Glomerular endothelial cell (primary cell): ENCODE measurements around the gene WDCP. TPM values are rescaled to one million over a fixed set of nuclear protein-coding genes. Genes with fewer than 3 reads are reported as not detected.

Experiments used
- DNase-seq: peaks from one replicate; pipeline ENCODE4 v3.0.0-alpha.2; 2011; ENCODE audit warnings: low read depth, low spot score; ENCODE audit errors: extremely low read depth
- total RNA-seq: library from RNA; depleted of rRNA; stranded (reverse); fragments of >200 nt; gene quantifications from 2 replicates; pipeline ENCODE4 v1.2.3, GENCODE V29; 2015

Gene WDCP
- total RNA-seq, 1 donor from 2014 or later = 10.4 TPM

- no peak for DNase-seq
These were observed 38.4 kb downstream of the WDCP start for GRCh38 chr2:24008672-24009366.

DNA sequence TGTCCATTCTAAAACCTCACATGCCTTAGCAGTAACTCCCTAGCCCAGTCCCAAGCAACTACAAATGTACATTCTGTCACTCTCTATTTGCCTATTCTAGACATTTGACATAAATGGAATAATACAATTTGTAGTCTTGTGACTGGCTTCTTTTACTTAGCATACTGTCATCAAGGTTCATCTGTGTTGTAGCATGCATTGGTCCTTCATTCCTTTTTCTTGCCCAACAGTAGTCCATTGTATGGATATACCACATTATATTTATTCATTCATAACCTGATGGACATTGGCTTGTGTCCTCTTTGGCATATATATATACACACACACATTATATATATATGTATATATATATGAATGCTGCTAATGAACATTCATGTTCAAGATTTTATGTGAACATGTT is 39.5 kb downstream of the WDCP start:
- no peak for DNase-seq

DNA sequence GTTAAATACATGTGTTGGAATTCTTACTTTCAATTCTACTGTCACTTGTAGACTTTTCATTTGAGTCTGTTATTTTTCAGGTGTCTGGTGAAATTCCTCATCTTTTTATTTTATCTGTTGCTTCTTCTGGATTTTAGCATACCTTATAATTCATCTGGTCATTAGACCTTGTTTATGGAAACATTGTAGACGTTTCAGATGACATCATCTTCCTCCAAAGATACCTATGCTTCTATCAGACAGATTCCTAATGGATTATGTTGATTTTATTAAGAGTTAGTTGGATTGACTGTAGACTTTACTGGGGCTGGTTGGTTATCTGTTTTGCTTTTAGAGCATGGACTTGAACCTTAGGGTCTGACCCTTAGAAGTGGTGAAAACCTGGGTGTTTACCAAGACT is 52.6 kb downstream of the WDCP start:
- DNase-seq = no peak

- no peak for DNase-seq
These were observed 53.4 kb downstream of the WDCP start for GRCh38 chr2:23993736-23994269.

GRCh38 chr2:23992931-23993330 is 54.3 kb downstream of the WDCP start:
- DNase-seq = no peak

DNA sequence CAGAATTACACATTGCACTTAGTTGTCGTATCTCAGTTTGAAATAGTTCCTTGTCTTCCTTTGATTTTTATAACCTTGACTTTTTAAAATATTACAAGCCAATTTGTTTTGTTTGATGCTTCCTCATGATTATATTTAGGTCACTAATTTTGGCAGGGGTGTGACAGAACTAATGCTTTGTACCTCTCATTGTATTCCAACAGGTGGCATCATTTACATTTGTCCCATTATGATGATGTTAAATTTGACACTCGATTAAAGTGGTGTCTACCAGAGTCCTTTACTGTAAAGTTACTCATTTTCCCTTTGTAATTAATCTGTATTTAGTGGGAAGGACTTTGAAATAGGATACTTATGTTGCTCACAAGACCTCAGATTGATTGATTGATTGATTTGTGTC is 58.8 kb downstream of the WDCP start:
- DNase-seq = no peak

Other genes starting within 250 kb of the WDCP start
- gene ATAD2B, start 120.3 kb downstream of the WDCP start, total RNA-seq = 6.5 and 12.7 TPM in 2 replicates
- 10.4 and 12.0 TPM in 2 replicates for gene UBXN2A, start 106.9 kb downstream of the WDCP start, total RNA-seq
- 0.53 TPM in 1 of 2 replicates, not detected in the other for gene MFSD2B, start 37.3 kb downstream of the WDCP start, total RNA-seq
- 14.9 and 18.1 TPM in 2 replicates for gene FKBP1B, start 2.4 kb upstream of the WDCP start, total RNA-seq
- 163 and 169 TPM in 2 replicates for gene SF3B6, start 28.9 kb upstream of the WDCP start, total RNA-seq
- 80.3 and 133 TPM in 2 replicates for gene TP53I3, start 37.4 kb upstream of the WDCP start, total RNA-seq
- 2.7 TPM in 1 of 2 replicates, not detected in the other for gene PFN4, start 75.9 kb upstream of the WDCP start, total RNA-seq
- 5.3 and 48.4 TPM in 2 replicates for gene FAM228B, start 76.1 kb upstream of the WDCP start, total RNA-seq
- gene FAM228A, start 127.7 kb upstream of the WDCP start, total RNA-seq = not detected in 2 replicates